HG03457 (cell line): Measurements from ENCODE around the gene DDR1.

Experiments used
- ATAC-seq: cut with Tn5 transposase; IDR thresholded peaks from one replicate; pipeline ENCODE4 v1.9.1; 2021; ENCODE audit warnings: moderate number of reproducible peaks; ENCODE audit not compliant: unreplicated experiment

DDR1 gene

GRCh38 chr6:30879684-30880427 lies 4.5 kb upstream of the DDR1 start:
- no peak for ATAC-seq

GRCh38 chr6:30880698-30881252 lies 3.5 kb upstream of the DDR1 start:
- no peak for ATAC-seq

- ATAC-seq = no peak
Measured at GRCh38 chr6:30881392-30882203, 2.7 kb upstream of the DDR1 start.

GRCh38 chr6:30882204-30882758 lies 2.0 kb upstream of the DDR1 start:
- no peak for ATAC-seq

- ATAC-seq = no peak
Measured at GRCh38 chr6:30882759-30883684, 1.3 kb upstream of the DDR1 start.

GRCh38 chr6:30884521-30885480 lies 482 bp downstream of the DDR1 start:
- no peak for ATAC-seq

- ATAC-seq = no peak
Measured at GRCh38 chr6:30885481-30885998, 1.2 kb downstream of the DDR1 start.

GRCh38 chr6:30885999-30886896 lies 1.9 kb downstream of the DDR1 start:
- no peak for ATAC-seq

- ATAC-seq = no peak
Measured at GRCh38 chr6:30886897-30887255, 2.6 kb downstream of the DDR1 start.

GRCh38 chr6:30887901-30888815 lies 3.8 kb downstream of the DDR1 start:
- ATAC-seq = no peak

GRCh38 chr6:30888816-30889495 lies 4.6 kb downstream of the DDR1 start:
- ATAC-seq = no peak

- ATAC-seq = no peak
Measured at GRCh38 chr6:30889496-30889885, 5.2 kb downstream of the DDR1 start.

GRCh38 chr6:30889921-30890645 lies 5.8 kb downstream of the DDR1 start:
- no peak for ATAC-seq

- no peak for ATAC-seq
Measured at GRCh38 chr6:30890646-30891449, 6.5 kb downstream of the DDR1 start.

GRCh38 chr6:30891450-30891723 lies 7.1 kb downstream of the DDR1 start:
- no peak for ATAC-seq
